ENCODE measurements around the gene GRIN2D. TPM values are rescaled to one million over a fixed set of nuclear protein-coding genes. Genes with fewer than 3 reads are reported as not detected.
"Not testable (repeated sequence)": the region's sequence is repeated elsewhere in the genome, so short reads cannot be mapped to it uniquely, and the experiment has no call there.

The GRIN2D gene
- total RNA-seq, 1 donor from 2014 or later, result 0.64 TPM

- H3K4me1 ChIP-seq, result no peaks in the 10 kb centered on the region
- no peaks in the 10 kb centered on the region for H3K9me3 ChIP-seq
- H3K4me3 ChIP-seq, result no peak overlapping the region
- no peak for TF ChIP-seq CTCF (IDR thresholded peaks at IDR 0.05)
- DNase-seq (ENCODE audit: low spot score in 2 of 2), result no peak
- H3K27ac ChIP-seq, result no peak overlapping the region
- intact Hi-C loops (cut with DNase I), result no loop called here
- H3K27me3 ChIP-seq, result no peaks in the 10 kb centered on the region
- H3K36me3 ChIP-seq, result no peaks in the 10 kb centered on the region
These were observed 22.1 kb upstream of the GRIN2D start for GRCh38 chr19:48371367-48371766.

GRCh38 chr19:48371771-48372170 is 21.7 kb upstream of the GRIN2D start:
- intact Hi-C loops (cut with DNase I); DNase-seq (ENCODE audit: low spot score in 2 of 2); H3K27ac ChIP-seq; H3K4me3 ChIP-seq; H3K36me3 ChIP-seq; H3K9me3 ChIP-seq; H3K27me3 ChIP-seq; H3K4me1 ChIP-seq: not testable (repeated sequence)

GRCh38 chr19:48372904-48373303 is 20.6 kb upstream of the GRIN2D start:
- Histone ChIP-seq H3K27me3 (no peaks in the 10 kb centered on the region), H3K9me3 (no peaks in the 10 kb centered on the region), H3K27ac (no peak overlapping the region), H3K4me1 (no peaks in the 10 kb centered on the region), H3K36me3 (no peaks in the 10 kb centered on the region), H3K4me3 (no peak overlapping the region)
- intact Hi-C loops (cut with DNase I), result no loop called here
- no peak for DNase-seq (ENCODE audit: low spot score in 2 of 2)
- TF ChIP-seq CTCF (IDR thresholded peaks at IDR 0.05), result no peak

GRCh38 chr19:48373567-48373966 is 19.9 kb upstream of the GRIN2D start:
- no peaks in the 10 kb centered on the region for H3K4me1 ChIP-seq
- no peaks in the 10 kb centered on the region for H3K9me3 ChIP-seq
- H3K27ac ChIP-seq, result no peak overlapping the region
- no peak for TF ChIP-seq CTCF (IDR thresholded peaks at IDR 0.05)
- no peaks in the 10 kb centered on the region for H3K27me3 ChIP-seq
- intact Hi-C loops (cut with DNase I), result no loop called here
- DNase-seq (ENCODE audit: low spot score in 2 of 2), result no peak
- no peak overlapping the region for H3K4me3 ChIP-seq
- no peaks in the 10 kb centered on the region for H3K36me3 ChIP-seq

GRCh38 chr19:48378194-48378570 is 15.3 kb upstream of the GRIN2D start:
- Histone ChIP-seq H3K4me1 (no peaks in the 10 kb centered on the region), H3K4me3 (no peak overlapping the region), H3K27me3 (no peaks in the 10 kb centered on the region), H3K27ac (no peak overlapping the region), H3K36me3 (peaks cover 11 to 20% of the 10 kb centered on the region in 2 donors), H3K9me3 (no peaks in the 10 kb centered on the region)
- intact Hi-C loops (cut with DNase I), result no loop called here
- no peak for DNase-seq (ENCODE audit: low spot score in 2 of 2)
- no peak for TF ChIP-seq CTCF (IDR thresholded peaks at IDR 0.05)

- peaks cover 20 to 29% of the 10 kb centered on the region in 2 donors for H3K36me3 ChIP-seq
- no peak for DNase-seq (ENCODE audit: low spot score in 2 of 2)
- H3K27me3 ChIP-seq, result no peaks in the 10 kb centered on the region
- H3K4me3 ChIP-seq, result no peak overlapping the region
- H3K4me1 ChIP-seq, result no peaks in the 10 kb centered on the region
- no peak overlapping the region for H3K27ac ChIP-seq
- no peak for TF ChIP-seq CTCF (IDR thresholded peaks at IDR 0.05)
- intact Hi-C loops (cut with DNase I), result no loop called here
- H3K9me3 ChIP-seq, result no peaks in the 10 kb centered on the region
These were observed 14.4 kb upstream of the GRIN2D start for GRCh38 chr19:48379058-48379457.

Measured in ascending aorta (tissue), 2 donors.